GM12891 (cell line): ENCODE measurements around the gene ATL1.
"Not testable (repeated sequence)": the region's sequence is repeated elsewhere in the genome, so short reads cannot be mapped to it uniquely, and the experiment has no call there.

ENCODE experiments used
- POLR2A ChIP-seq: IDR thresholded peaks from 2 replicates; pipeline ENCODE4 v1.6.1; 2011; ENCODE audit warnings: low read depth, low read length, control low read depth
- POLR2AphosphoS5 ChIP-seq: IDR thresholded peaks from 2 replicates; pipeline ENCODE4 v1.6.1; 2011; ENCODE audit warnings: low read depth, low read length, control low read depth
- POU2F2 ChIP-seq: IDR thresholded peaks from 2 replicates; pipeline ENCODE4 v1.6.1; 2011; ENCODE audit warnings: low read depth, mild to moderate bottlenecking, control low read depth, low read length, moderate library complexity
- SPI1 ChIP-seq: IDR thresholded peaks from 2 replicates; pipeline ENCODE4 v1.6.1; 2011; ENCODE audit warnings: low read depth, low read length, control low read depth
- TAF1 ChIP-seq: IDR thresholded peaks from 2 replicates; pipeline ENCODE4 v1.6.1; 2011; ENCODE audit warnings: low read depth, low read length, control low read depth

- not testable (repeated sequence) for TF ChIP-seq POLR2A, POLR2AphosphoS5, POU2F2, TAF1, SPI1
Measured at GRCh38 chr14:50665300-50665699, 105.4 kb downstream of the ATL1 start.
